KBM-7 (cell line): ENCODE data around the gene ZSWIM2.
A peak's percentile ranks its signal among the peaks of the same experiment; 100 is the strongest.
"Not testable (repeated sequence)": the region's sequence is repeated elsewhere in the genome, so short reads cannot be mapped to it uniquely, and the experiment has no call there.

Experiments used
- DNase-seq: peaks from one replicate; pipeline ENCODE4 v3.0.0-alpha.2; 2015
- in situ Hi-C: fragments of 300-500 bp; cut with MboI; formaldehyde crosslinking; loops from 2 replicates; pipeline ENCODE4 v1.14.3; 2020; ENCODE audit warnings: low sequenced_read_pairs, low pct_unique_long_range_greater_than_20kb, mixed read lengths

ZSWIM2 gene, protein sequence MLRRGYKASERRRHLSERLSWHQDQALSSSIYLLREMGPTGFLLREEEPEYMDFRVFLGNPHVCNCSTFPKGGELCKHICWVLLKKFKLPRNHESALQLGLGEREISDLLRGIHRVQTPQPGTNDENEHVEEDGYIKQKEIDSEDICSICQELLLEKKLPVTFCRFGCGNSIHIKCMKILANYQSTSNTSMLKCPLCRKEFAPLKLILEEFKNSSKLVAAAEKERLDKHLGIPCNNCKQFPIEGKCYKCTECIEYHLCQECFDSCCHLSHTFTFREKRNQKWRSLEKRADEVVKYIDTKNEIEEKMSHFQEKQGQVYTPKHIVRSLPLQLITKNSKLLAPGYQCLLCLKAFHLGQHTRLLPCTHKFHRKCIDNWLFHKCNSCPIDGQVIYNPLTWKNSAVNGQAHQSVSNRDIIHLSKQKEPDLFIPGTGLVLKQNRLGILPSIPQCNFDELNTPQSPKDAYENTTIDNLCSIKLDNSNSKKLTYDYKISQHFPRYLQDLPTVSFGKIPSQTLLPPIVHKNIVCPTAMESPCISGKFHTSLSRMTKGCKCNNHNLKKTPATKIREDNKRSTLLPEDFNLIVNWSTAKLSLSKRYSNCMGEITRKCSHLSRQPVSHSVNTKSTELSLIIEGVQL

GRCh38 chr2:186848873-186849578 is at the start of gene ZSWIM2:
TSS of gene ZSWIM2 (minus strand) at chr2:186849170. CDS start at chr2:186849130, 40 bp downstream.
- in situ Hi-C loops: no loop called here
- peak; percentile 43 for DNase-seq

- in situ Hi-C loops: loop anchor here (25.0 kb wide), 1 partner anchor 566 kb away; no protein-coding TSS in a partner anchor
- not testable (repeated sequence) for DNase-seq
Measured at GRCh38 chr2:186896220-186896619, 47.2 kb upstream of the ZSWIM2 start.

GRCh38 chr2:186895451-186895850 is 46.5 kb upstream of the ZSWIM2 start:
- no peak for DNase-seq
- in situ Hi-C loops: loop anchor here (25.0 kb wide), 1 partner anchor 567 kb away; no protein-coding TSS in a partner anchor

- in situ Hi-C loops: loop anchor here (25.0 kb wide), 1 partner anchor 568 kb away; no protein-coding TSS in a partner anchor
Measured at GRCh38 chr2:186894478-186894877, 45.5 kb upstream of the ZSWIM2 start.

GRCh38 chr2:186892821-186893220 is 43.9 kb upstream of the ZSWIM2 start:
- DNase-seq: no peak
- in situ Hi-C loops: loop anchor here (25.0 kb wide), 1 partner anchor 569 kb away; no protein-coding TSS in a partner anchor

More at GRCh38 chr2:186894478-186894877, 45.5 kb upstream of the ZSWIM2 start:
- no peak for DNase-seq

DNA sequence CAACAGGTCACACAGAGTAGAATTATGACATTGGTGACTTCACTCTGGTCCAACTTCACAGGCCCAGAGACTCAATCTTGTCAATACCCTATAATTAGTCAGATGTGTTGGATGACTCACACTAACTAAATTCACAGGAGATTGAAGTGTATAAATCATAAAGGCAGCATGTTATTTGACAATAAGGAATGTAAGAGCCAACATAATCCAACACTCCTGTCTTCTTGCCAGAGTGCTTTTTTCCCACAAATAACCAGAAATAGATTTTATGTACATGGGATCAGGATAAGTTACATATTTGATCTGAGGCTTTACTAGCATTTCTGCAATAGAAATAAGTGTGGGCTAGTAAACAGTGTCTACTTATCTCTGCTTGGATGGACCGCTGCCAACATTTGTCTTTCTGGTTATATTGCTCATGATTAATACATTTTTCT is 42.2 kb upstream of the ZSWIM2 start:
- in situ Hi-C loops: loop anchor here (25.0 kb wide), 1 partner anchor 571 kb away; no protein-coding TSS in a partner anchor
- no peak for DNase-seq

- DNase-seq: peak; percentile 46
Measured at GRCh38 chr2:186889101-186889879, 40.3 kb upstream of the ZSWIM2 start.

DNA sequence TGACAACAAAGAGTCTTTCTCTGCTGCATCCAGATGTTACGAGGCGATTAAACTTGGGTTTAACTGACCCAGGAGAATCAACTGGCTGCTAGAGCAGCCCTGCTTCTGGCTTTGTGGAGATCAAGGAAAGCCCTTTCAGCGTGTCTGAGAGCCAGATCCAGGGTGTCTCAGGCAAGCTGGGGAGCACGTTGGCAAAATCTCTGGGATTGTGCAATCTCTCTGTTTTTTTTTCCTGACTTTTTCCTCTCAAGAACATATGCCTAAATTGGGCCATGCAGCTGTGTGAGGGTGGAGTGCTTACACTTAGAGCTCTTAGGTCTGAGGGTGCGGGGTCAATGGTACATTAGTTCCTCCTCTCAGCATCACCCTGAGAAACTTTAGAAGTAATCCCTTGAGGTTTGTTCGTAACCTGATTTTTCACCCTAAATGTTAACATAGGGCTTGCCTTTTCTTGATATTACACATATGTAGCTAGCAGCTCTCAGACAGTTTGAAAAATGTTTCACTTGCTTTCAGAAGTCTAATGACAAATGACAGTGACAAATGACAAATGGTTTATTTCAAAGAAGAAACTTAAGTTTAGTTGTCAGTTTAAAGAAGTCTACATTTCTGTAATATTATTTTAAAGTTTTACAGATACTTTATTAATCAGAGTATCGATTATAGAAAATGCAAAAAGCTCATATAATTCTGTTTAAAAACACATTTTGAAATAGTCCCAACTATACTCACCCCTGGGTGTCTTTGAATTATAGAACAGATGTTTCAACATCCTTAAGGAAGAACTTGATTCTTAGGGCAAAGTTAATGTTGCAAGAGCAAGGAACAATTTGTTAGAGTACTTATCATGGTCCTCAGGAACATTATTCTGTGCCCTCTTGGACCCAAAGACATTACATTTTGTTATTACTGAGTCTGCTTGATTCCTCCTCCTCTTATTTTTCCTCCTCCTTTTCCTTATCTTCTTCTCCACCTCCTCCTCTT is 38.4 kb upstream of the ZSWIM2 start:
- DNase-seq: peak; percentile 71
- in situ Hi-C loops: loop anchor here (25.0 kb wide), 1 partner anchor 575 kb away; no protein-coding TSS in a partner anchor

More at GRCh38 chr2:186889101-186889879, 40.3 kb upstream of the ZSWIM2 start:
- in situ Hi-C loops: loop anchor here (25.0 kb wide), 1 partner anchor 573 kb away; no protein-coding TSS in a partner anchor

DNA sequence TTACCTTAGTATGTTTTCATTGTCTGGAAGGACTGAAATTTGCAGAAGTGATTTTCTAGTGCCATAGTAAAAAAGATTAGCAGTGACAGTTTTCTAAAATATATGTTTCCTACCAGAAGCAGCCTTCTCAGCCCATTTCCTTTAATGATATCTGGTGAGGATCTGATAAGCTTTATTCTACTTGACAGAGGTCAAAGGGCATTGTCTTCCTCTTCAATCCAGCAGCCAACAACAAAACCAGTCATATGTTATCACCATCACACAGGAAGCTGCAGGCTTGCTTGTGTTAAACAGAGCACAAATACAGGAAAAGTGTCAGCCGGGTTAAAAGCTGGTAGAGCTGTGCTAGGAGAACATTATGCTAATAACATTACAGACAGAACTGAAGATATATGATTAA is 35.6 kb upstream of the ZSWIM2 start:
- in situ Hi-C loops: loop anchor here (25.0 kb wide), 1 partner anchor 578 kb away; no protein-coding TSS in a partner anchor
- peak; percentile 97 for DNase-seq

DNA sequence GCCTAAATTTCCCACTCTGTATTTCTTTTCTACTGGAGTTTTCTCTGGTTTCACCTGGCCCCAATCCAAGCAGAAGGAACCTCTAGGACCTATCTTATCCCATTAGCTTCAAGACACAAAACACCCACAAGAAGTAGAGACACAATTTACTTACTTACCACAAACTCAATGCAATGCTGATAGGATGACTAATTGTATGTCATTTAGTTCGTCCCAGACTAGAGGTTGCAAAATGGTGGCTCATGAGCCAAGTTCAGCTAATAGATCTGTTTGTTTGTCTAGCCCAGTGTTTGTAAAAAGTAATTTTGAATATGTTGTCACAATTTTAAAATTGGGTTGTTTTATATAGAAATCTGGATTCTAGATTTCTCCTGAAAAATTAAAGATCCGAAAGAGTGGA is 34.7 kb upstream of the ZSWIM2 start:
- peak; percentile 16 for DNase-seq
- in situ Hi-C loops: loop anchor here (25.0 kb wide), 1 partner anchor 579 kb away; no protein-coding TSS in a partner anchor

GRCh38 chr2:186882511-186883071 is 33.6 kb upstream of the ZSWIM2 start:
- in situ Hi-C loops: loop anchor here (25.0 kb wide), 1 partner anchor 580 kb away; no protein-coding TSS in a partner anchor
- DNase-seq: no peak

GRCh38 chr2:186881660-186882059 is 32.7 kb upstream of the ZSWIM2 start:
- in situ Hi-C loops: loop anchor here (25.0 kb wide), 1 partner anchor 581 kb away; no protein-coding TSS in a partner anchor
- DNase-seq: no peak

GRCh38 chr2:186879312-186879711 is 30.3 kb upstream of the ZSWIM2 start:
- DNase-seq: no peak
- in situ Hi-C loops: loop anchor here (25.0 kb wide), 1 partner anchor 583 kb away; no protein-coding TSS in a partner anchor

DNA sequence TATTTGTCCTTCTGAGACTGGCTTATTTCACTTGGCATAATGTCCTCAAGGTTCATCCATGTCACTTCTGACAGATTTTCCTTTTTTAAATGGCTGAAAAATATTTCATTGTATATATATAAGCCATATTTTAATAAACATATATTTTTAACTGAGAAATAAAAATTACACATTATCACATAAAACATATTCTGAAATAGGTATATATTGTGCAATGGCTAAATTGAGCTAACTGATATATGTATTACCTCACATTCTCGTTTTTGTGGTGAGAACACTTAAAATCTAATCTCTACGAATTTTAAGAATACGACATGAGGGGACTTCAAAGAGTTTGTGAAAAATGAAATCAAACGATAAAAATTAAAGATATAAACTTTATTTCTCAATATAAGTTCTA is 25.7 kb upstream of the ZSWIM2 start:
- DNase-seq: no peak
- in situ Hi-C loops: loop anchor here (25.0 kb wide), 1 partner anchor 588 kb away; no protein-coding TSS in a partner anchor

DNA sequence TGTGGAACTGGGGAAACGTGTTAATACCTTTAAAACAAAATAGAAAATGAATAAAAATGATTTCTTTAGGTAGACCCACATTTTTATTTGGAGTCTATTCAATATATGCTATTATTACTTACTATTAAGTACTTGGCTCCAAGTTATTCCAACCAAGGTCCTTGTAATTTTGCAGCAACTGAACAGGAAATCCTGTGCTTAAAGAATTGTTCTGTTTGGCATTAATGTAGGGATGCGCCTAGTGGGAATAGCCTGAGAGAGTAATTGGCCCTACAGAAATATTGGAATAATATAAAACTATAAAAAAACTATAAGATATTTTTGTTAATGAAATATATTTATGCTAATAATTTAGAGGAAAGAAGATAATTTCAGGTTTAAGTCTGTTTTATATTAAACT is 22.9 kb upstream of the ZSWIM2 start:
- in situ Hi-C loops: no loop called here
- no peak for DNase-seq

- no peak for DNase-seq
- in situ Hi-C loops: no loop called here
Measured at GRCh38 chr2:186868344-186868743, 19.4 kb upstream of the ZSWIM2 start.
